Vagina (tissue), 2 donors: ENCODE results near the gene PHAF1. TPM values are rescaled to one million over a fixed set of nuclear protein-coding genes. Genes with fewer than 3 reads are reported as not detected.

Source experiments
- DNase-seq, 2 donors: peaks; one replicate each; pipeline ENCODE4 v3.0.0-alpha.2; 2017; ENCODE audit errors: extremely low spot score in 2 of 2
- H3K27ac ChIP-seq: fragments of 200-600 bp; sonication (generic); one replicate; pipeline ENCODE4 v1.5.1; 2019
- H3K27me3 ChIP-seq: fragments of 200-600 bp; sonication (generic); one replicate; pipeline ENCODE4 v1.5.1; 2019
- H3K36me3 ChIP-seq, 2 donors: fragments of 200-600 bp; sonication (generic); one replicate each; pipeline ENCODE4 v1.5.1; 2017 to 2019
- H3K4me1 ChIP-seq: fragments of 200-600 bp; sonication (generic); one replicate; pipeline ENCODE4 v1.5.1; 2019
- H3K4me3 ChIP-seq, 2 donors: fragments of 200-600 bp; sonication (generic); 1 replicate in 1 of 2; 2 replicates in 1 of 2; pipeline ENCODE4 v1.5.1; 2016 to 2019
- H3K9me3 ChIP-seq: fragments of 200-600 bp; sonication (generic); one replicate; pipeline ENCODE4 v1.5.1; 2019
- CTCF ChIP-seq, 3 experiments: fragments of 450-650 bp in 2 of 3; fragments of 200-600 bp in 1 of 3; sonication (generic) in 1 of 3; IDR thresholded peaks; one replicate each; pipeline ENCODE4 v1.5.1; 2017 to 2019; ENCODE audit warnings: antibody characterized with exemption in 3 of 3, mild to moderate bottlenecking in 2 of 3, moderate library complexity in 2 of 3
- POLR2A ChIP-seq, 2 donors: fragments of 450-650 bp; IDR thresholded peaks; one replicate each; pipeline ENCODE4 v1.6.1; 2017; ENCODE audit warnings: antibody characterized with exemption in 2 of 2, mild to moderate bottlenecking in 2 of 2, moderate library complexity in 2 of 2
- POLR2AphosphoS5 ChIP-seq, 2 donors: sonication (generic); formaldehyde crosslinking; IDR thresholded peaks; one replicate each; pipeline ENCODE4 v1.9.0; 2017; ENCODE audit warnings: antibody characterized with exemption in 2 of 2, mild to moderate bottlenecking in 2 of 2, low read depth in 1 of 2; ENCODE audit not compliant: insufficient read depth in 1 of 2
- intact Hi-C: fragments of 100-400 bp; cut with DNase I; formaldehyde crosslinking; loops from one replicate; pipeline ENCODE4 v1.15.1; 2023
- total RNA-seq: library from RNA; depleted of rRNA; stranded (reverse); fragments of >200 nt; gene quantifications from one replicate; pipeline ENCODE4 v1.2.3, GENCODE V29; 2016

Gene PHAF1
- total RNA-seq: 23.3 TPM

GRCh38 chr16:67109407-67110135 is at the start of gene PHAF1:
PHAF1 (plus strand) TSS chr16:67109941; CDS start chr16:67110176, 235 bp downstream.
- Histone ChIP-seq H3K27ac (peak within 1 kb of the TSS; percentile 84), H3K36me3 (no peaks in the 10 kb centered on the region), H3K27me3 (no peaks in the 10 kb centered on the region), H3K4me1 (peaks cover 67% of the 10 kb centered on the region), H3K9me3 (no peaks in the 10 kb centered on the region), H3K4me3 (peak within 1 kb of the TSS; percentile 88 to 99)
- intact Hi-C loops: no loop called here
- peak in 1 of 2 donors; percentile 91 for DNase-seq
- peak; percentile 56 to 86 for TF ChIP-seq POLR2AphosphoS5 (IDR thresholded peaks at IDR 0.05; ENCODE audit: insufficient read depth in 1 of 2, low read depth in 1 of 2)
- no peak for TF ChIP-seq CTCF (IDR thresholded peaks at IDR 0.05)
- peak in 1 of 2 donors; percentile 43 for TF ChIP-seq POLR2A (IDR thresholded peaks at IDR 0.05)

DNA sequence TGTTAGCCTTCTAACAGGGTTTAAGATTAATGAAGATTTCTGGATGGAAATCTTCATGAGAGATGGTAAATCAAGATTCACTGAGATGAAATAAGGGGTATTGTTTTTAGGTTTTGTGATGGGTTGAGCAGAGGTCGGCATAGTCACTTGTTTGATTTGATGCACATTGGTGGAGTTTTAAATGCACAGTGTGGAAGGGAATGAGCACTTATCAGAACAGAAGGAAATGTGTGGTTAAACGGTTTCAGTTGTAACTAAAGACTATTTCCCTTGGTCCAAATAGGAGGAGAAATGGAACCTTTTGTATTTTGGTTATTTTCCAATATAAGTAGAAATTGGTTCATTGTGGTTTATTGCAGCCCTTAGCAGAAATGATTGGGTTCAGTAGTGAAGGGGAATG is 46.7 kb upstream of the PHAF1 start:
- Histone ChIP-seq H3K4me1 (no peaks in the 10 kb centered on the region), H3K9me3 (no peaks in the 10 kb centered on the region), H3K27ac (no peak overlapping the region), H3K4me3 (no peak overlapping the region), H3K27me3 (no peaks in the 10 kb centered on the region), H3K36me3 (peaks cover 0 to 9% of the 10 kb centered on the region in 2 donors)
- intact Hi-C loops: no loop called here
- no peak for DNase-seq
- TF ChIP-seq CTCF (IDR thresholded peaks at IDR 0.05) (no peak), POLR2AphosphoS5 (IDR thresholded peaks at IDR 0.05; ENCODE audit: insufficient read depth in 1 of 2, low read depth in 1 of 2) (no peak), POLR2A (IDR thresholded peaks at IDR 0.05) (no peak)

DNA sequence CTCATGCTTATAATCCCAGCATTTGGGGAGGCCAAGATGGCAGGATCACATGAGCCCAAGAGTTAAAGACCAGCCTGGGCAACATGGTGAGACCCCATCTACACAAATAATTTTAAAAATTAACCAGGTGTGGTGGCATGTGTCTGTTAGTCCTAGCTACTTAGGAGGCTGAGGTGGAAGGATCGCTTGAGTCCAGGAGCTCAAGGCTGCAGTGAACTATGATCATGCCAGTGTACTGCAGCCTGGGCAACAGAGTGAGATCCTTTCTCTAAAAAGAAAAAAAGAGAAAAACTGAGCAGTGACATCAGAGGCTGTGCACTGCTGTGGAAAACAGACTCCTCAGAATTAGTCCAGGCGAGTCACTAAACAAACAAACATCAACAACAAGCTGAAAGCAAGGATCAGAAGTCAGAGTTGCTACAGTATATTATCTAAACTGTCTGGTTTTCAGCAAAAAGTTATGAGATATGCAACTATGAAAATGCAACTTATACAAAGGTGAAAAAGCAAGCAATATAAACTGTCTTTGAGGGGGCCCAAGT is 41.5 kb upstream of the PHAF1 start:
- no peaks in the 10 kb centered on the region for H3K9me3 ChIP-seq
- no peak overlapping the region for H3K27ac ChIP-seq
- H3K4me1 ChIP-seq: no peaks in the 10 kb centered on the region
- no peak for DNase-seq
- no peak overlapping the region for H3K4me3 ChIP-seq
- intact Hi-C loops: no loop called here
- no peak for TF ChIP-seq CTCF (IDR thresholded peaks at IDR 0.05)
- peaks cover 0 to 21% of the 10 kb centered on the region in 2 donors for H3K36me3 ChIP-seq
- H3K27me3 ChIP-seq: no peaks in the 10 kb centered on the region

DNA sequence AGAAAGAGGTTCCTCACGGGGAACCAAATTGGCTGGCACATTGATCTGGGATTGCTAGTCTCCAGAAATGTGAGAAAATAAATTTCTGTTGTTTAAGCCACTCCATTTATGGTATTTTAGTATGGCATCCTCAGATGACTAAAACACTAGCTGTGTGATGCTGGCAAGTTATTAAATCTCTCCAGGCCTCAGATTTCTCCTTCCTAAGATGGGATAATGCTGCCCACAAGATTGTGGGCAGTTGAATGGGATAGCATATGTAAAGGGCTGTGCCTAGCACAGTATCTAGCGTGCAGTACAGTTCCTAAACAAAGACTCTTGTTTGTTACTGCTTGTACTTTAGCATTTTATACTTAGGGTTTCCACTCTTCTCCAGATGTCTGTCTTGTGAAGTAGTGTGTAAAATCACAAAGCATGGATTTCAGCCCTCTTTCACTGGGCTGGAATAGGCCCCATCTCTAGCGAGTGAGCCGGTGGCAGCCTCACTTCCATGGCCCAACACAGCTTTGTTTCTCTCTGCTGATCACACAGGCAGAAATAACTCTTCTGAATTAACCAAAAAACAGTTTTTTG is 38.2 kb upstream of the PHAF1 start:
- no peaks in the 10 kb centered on the region for H3K27me3 ChIP-seq
- intact Hi-C loops: no loop called here

DNA sequence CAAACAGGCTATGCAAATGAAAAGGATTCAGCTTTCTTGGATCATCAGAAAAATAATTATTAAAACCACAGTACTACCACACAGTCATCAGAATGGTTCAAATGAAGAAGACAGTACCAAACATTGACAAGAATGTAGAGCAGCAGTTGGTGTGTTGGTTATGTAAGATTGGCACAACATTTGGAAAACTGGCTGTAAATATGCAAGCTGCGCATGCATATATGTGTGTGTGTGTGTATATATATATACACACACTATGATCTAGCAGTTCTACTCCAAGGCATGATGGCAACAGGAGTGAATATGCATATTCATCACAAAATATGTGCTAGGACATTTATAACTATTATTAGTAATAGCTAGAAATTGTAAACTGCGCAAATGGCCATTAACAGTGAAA is 34.4 kb upstream of the PHAF1 start:
- Histone ChIP-seq H3K4me3 (no peak overlapping the region), H3K36me3 (peaks cover 0 to 13% of the 10 kb centered on the region in 2 donors), H3K9me3 (no peaks in the 10 kb centered on the region), H3K4me1 (no peaks in the 10 kb centered on the region), H3K27ac (no peak overlapping the region), H3K27me3 (no peaks in the 10 kb centered on the region)
- intact Hi-C loops: no loop called here
- TF ChIP-seq POLR2AphosphoS5 (IDR thresholded peaks at IDR 0.05; ENCODE audit: insufficient read depth in 1 of 2, low read depth in 1 of 2): no peak
- no peak for TF ChIP-seq POLR2A (IDR thresholded peaks at IDR 0.05)
- no peak for TF ChIP-seq CTCF (IDR thresholded peaks at IDR 0.05)
- no peak for DNase-seq

More for the DNA sequence above, 38.2 kb upstream of the PHAF1 start:
- no peak for DNase-seq
- Histone ChIP-seq H3K4me1 (no peaks in the 10 kb centered on the region), H3K9me3 (no peaks in the 10 kb centered on the region), H3K27ac (no peak overlapping the region), H3K36me3 (peaks cover 0 to 28% of the 10 kb centered on the region in 2 donors), H3K4me3 (no peak overlapping the region)
- no peak for TF ChIP-seq POLR2A (IDR thresholded peaks at IDR 0.05)
- no peak for TF ChIP-seq POLR2AphosphoS5 (IDR thresholded peaks at IDR 0.05; ENCODE audit: insufficient read depth in 1 of 2, low read depth in 1 of 2)
